GM21447 (cell line): Measurements from ENCODE around the gene PSEN1.
"Not testable (repeated sequence)": the region's sequence is repeated elsewhere in the genome, so short reads cannot be mapped to it uniquely, and the experiment has no call there.

Source experiments
- ATAC-seq: cut with Tn5 transposase; IDR thresholded peaks from one replicate; pipeline ENCODE4 v1.9.1; 2021; ENCODE audit not compliant: unreplicated experiment

The PSEN1 gene

GRCh38 chr14:73162251-73162650, 25.9 kb downstream of the PSEN1 start:
- ATAC-seq = no peak

- ATAC-seq = no peak
Observed at GRCh38 chr14:73166399-73166798, 30.1 kb downstream of the PSEN1 start.

DNA sequence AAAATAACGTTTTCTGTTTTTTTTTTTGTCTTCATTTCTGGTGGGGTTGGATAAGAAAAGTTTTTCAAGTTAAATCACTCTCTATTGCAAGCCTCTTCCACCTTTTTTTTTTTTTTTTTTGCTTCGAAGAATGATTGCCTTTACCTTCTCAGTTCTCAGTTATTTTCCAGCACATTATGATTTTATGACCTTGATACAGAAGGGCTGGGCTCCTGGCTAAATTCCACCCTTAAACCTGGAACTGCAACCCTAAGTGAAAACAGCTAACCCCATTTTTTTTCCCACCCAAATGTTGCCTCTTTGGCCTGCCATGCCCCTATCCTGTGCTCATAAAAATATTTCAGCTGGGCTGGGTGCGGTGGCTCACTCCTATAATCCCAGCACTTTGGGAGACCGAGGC, 31.4 kb downstream of the PSEN1 start:
- ATAC-seq = no peak

- no peak for ATAC-seq
Observed at GRCh38 chr14:73168274-73168673, 32.0 kb downstream of the PSEN1 start.

DNA sequence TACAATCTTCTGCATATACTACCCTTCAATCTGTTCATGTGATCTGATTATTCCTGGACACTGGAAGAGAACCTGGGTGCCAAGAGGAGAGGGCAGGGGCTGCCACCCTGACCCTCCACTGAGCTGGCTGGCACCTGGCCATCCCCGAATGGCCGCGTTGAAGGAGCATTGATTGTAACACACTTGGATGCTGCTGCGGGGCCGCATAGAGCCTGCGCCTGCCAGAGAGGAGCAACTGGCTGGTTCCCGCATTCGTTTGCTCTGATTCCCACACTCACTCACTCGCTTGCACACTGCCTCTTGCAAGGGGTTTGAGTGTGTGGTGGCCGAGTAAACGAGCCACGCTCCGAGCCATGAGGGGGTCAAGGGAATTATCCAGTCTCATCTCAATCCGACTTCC, 32.4 kb downstream of the PSEN1 start:
- no peak for ATAC-seq

GRCh38 chr14:73169855-73170254, 33.5 kb downstream of the PSEN1 start:
- ATAC-seq = not testable (repeated sequence)

- no peak for ATAC-seq
Observed at GRCh38 chr14:73170686-73171085, 34.4 kb downstream of the PSEN1 start.

- no peak for ATAC-seq
Observed at GRCh38 chr14:73172500-73172899, 36.2 kb downstream of the PSEN1 start.

GRCh38 chr14:73173092-73173735, 36.9 kb downstream of the PSEN1 start:
- no peak for ATAC-seq

DNA sequence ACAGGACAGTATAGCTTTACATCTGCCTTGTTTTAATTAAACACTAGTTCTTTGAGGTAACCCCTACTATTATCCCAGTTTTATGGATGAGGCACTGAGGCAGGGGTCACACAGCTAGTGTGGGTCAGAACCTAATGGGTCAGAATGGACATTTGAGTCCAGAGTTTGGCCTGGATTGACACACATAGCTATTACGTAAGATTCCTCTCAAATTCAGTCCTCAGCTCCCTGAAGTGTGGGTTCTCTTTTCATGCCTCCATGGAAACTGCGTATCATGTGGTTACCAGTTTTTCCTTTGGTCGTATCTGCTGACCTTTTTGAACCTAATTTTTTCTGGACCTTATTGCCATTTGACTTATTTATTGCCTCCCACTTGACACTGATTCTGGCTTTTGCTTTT, 40.4 kb downstream of the PSEN1 start:
- no peak for ATAC-seq

- ATAC-seq = no peak
Observed at GRCh38 chr14:73180385-73180805, 44.1 kb downstream of the PSEN1 start.

DNA sequence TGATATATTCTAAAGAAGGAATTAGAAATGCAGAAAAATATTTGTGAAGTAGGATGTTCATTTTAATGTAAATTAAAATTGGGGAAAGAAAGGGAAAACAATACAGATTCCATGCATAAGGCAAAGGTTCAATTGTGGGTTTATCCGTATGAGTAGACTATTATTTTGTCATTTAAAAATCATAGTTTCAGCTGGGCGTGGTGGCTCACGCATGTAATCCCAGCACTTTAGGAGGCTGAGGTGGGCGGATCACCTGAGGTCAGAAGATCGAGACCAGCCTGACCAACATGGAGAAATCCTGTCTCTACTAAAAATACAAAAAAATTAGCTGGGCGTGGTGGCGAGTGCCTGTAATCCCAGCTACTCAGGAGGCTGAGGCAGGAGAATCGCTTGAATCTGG, 44.7 kb downstream of the PSEN1 start:
- ATAC-seq = not testable (repeated sequence)

DNA sequence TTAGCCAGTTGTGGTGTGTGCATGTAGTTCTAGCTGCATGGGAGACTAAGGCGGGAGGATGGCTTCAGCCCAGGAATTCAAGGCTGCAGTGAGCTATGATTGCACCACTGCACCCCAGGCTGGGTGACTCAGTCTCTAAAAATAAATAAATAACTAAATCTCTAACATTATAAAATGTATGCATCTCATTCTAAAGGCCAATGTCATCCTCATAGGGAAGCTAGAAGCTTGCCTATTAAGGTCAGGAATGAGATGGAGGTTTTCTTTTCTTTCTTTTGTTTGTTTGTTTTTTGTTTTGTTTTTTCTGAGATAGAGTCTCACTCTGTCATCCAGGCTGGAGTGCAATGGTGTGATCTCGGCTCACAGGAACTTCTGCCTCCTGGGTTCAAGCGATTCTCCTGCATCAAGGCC, 52.2 kb downstream of the PSEN1 start:
- ATAC-seq = no peak

GRCh38 chr14:73189651-73190050, 53.3 kb downstream of the PSEN1 start:
- no peak for ATAC-seq

DNA sequence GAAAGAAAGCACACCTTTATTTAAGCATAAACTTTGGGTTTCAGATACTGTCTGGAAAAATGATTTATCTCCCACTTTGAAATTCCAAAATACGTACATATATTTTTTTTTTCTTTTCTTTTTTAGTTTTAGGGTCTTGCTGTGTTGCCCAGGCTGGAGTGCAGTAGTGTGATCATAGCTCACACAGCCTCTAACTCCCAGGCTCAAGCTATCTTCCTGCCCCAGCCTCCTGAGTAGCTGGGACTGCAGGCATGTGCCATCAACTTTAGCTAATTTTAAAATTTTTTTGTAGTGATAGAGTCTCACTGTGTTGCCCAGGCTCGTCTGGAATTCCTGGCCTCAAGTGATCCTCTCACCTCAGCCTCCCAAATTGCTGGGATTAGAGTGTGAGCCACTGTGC, 55.1 kb downstream of the PSEN1 start:
- no peak for ATAC-seq

GRCh38 chr14:73194306-73194705, 58.0 kb downstream of the PSEN1 start:
- not testable (repeated sequence) for ATAC-seq

DNA sequence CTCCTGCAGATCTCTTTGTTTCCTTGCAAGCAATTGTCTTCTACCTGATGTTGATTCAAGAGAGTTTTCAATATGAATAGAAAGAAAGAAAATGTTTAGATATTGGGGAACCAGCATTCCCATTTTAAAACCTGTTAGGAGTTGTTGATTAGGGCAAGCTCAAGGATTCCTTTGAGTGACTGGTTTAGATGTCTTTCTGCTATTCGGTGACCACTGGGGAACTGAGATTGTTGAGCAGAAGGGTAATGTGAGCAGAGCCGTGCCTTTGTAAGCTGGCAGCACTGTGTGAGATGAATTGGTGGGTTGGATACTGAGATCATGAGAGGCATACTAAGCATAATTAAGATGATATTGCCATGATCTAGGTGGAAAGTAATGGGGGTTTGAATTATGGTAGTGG, 61.9 kb downstream of the PSEN1 start:
- no peak for ATAC-seq

GRCh38 chr14:73203527-73203926, 67.2 kb downstream of the PSEN1 start:
- no peak for ATAC-seq

DNA sequence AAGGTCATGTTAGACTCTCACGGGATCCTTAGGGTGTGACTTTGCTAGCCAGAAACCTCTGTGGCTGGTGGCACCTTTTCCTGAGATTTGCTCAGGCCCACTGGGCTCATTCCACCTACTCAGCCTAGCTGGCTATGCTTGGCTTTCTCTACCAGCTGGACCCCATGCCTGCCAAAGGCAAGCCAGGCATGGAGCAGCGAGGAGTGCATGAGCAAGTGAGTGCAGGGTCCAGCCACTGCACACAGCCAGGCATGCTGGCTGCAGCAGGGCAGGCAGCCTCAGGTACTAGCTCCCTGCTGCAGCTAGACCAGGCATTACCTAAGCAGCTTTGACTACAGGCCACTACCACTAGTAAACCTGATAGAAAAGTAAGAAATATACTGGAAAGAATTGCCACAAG, 71.3 kb downstream of the PSEN1 start:
- no peak for ATAC-seq

GRCh38 chr14:73208390-73208789, 72.1 kb downstream of the PSEN1 start:
- ATAC-seq = no peak

GRCh38 chr14:73208846-73209245, 72.5 kb downstream of the PSEN1 start:
- no peak for ATAC-seq

DNA sequence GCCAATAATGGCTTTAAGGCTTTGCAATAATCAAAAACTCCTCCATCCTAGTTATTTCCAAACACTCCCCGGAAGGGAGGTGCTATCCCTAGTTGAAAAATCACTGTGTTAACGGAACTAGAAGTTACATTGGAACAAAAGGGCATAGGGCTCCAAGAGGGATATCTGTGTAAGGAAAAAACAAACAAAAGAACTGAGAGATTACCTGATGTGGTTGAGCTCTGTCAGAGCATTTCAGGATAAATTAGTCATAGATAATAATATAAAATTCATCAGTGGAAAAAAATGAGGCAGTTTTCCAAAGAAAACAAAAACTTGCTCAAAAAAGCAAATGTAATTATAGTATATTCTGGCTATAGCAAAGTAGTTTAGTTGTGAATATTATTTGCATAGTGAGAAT, 73.6 kb downstream of the PSEN1 start:
- ATAC-seq = no peak

DNA sequence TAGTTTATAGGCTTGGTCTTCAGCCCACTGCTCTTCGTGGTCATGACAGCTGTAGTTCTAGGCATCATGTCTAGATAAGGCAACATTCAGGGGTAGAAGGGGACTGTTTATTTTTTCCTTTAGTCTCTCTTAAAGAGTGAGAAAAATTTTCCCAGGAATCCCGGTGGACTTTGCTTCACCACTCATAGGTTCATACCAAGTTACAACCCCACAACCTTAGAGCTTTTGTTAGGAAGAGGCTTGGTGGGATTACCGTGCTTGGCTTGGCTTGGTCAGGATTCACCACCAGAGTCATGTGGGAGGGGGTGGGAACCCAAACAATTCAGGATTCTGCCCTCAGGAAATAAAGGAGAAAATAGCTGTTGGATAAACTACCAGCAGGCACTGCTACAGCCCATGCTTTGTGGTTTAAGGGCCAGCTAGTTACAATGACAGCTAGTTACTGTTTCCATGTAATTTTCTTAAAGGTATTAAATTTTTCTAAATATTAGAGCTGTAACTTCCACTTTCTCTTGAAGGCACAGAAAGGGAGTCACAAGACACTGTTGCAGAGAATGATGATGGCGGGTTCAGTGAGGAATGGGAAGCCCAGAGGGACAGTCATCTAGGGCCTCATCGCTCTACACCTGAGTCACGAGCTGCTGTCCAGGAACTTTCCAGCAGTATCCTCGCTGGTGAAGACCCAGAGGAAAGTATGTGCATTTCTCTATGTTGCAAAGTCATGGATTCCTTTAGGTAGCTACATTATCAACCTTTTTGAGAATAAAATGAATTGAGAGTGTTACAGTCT, 75.1 kb downstream of the PSEN1 start:
- no peak for ATAC-seq
